ENCODE data around the gene TSPYL4. TPM values are rescaled to one million over a fixed set of nuclear protein-coding genes. Genes with fewer than 3 reads are reported as not detected.

Gene TSPYL4
- polyA plus RNA-seq, 3 donors = 1.8 to 3.6 (median 2.2) TPM

DNA sequence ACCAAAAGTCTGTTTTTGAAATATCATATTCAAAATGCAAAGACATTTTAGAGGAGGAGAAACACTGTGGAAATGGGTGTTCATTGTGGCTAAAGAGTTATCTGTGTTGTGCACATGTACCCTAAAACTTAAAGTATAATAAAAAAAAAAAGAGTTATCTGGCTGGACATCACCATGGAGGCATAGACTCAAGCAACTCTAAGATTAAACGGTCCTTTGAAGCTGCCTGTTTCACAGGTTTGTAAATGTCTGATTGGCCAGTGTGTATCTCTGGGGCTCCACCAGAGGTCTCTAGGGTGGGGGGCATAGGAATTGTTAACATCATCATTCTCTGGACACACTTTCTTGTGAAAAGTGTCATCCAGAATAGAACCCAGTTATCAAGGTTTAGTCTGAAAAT is 39.2 kb downstream of the TSPYL4 start:
- Histone ChIP-seq H3K9ac (ENCODE audit: insufficient read depth, low read length, poor library complexity, severe bottlenecking) (no peak overlapping the region), H2AFZ (ENCODE audit: insufficient read depth, low read depth, low read length, poor library complexity, severe bottlenecking) (no peak overlapping the region), H4K20me1 (ENCODE audit: insufficient read depth, low read length) (no peaks in the 10 kb centered on the region), H3K4me2 (replicated peaks; ENCODE audit: extremely low read depth, low read length, poor library complexity, severe bottlenecking) (no peak overlapping the region), H3K4me3 (replicated peaks in 1 of 3; ENCODE audit: low read depth in 2 of 3, low read length in 3 of 3) (no peak overlapping the region), H3K9me3 (replicated peaks in 1 of 2; ENCODE audit: control insufficient read depth in 1 of 2, insufficient read depth in 1 of 2, low read length in 2 of 2) (no peaks in the 10 kb centered on the region), H3K36me3 (replicated peaks in 1 of 2; ENCODE audit: control insufficient read depth in 1 of 2, insufficient read depth in 2 of 2, low read length in 2 of 2) (no peaks in the 10 kb centered on the region), H3K4me1 (ENCODE audit: control insufficient read depth in 1 of 2, insufficient read depth in 2 of 2, low read length in 2 of 2) (no peaks in the 10 kb centered on the region), H3K79me2 (ENCODE audit: insufficient read depth, low read length) (no peaks in the 10 kb centered on the region), H3K27me3 (ENCODE audit: control insufficient read depth in 2 of 2, insufficient read depth in 2 of 2, low read length in 2 of 2) (no peaks in the 10 kb centered on the region), H3K27ac (ENCODE audit: low read depth in 1 of 2, low read length in 2 of 2) (no peak overlapping the region)
- H3K27me3 Mint-ChIP-seq (ENCODE audit: low read depth in 3 of 3) = no peaks in the 10 kb centered on the region
- H3K27ac Mint-ChIP-seq = no peak overlapping the region
- TF ChIP-seq CTCF (IDR thresholded peaks at IDR 0.05) = no peak
- no peaks in the 10 kb centered on the region for H3K9me3 Mint-ChIP-seq
- no peaks in the 10 kb centered on the region for H3K36me3 Mint-ChIP-seq
- intact Hi-C loops (cut with micrococcal nuclease) = no loop called here
- whole genome bisulfite sequencing (ENCODE audit: insufficient coverage) = 100% methylated on average over 1 of the region's 1 CpG
- H3K4me3 Mint-ChIP-seq = no peak overlapping the region
- no peak for DNase-seq
- no peaks in the 10 kb centered on the region for H3K4me1 Mint-ChIP-seq

- 100% methylated on average over 1 of the region's 3 CpGs for WGBS (ENCODE audit: insufficient coverage)
- Mint-ChIP-seq H3K9me3 (no peaks in the 10 kb centered on the region), H3K27me3 (ENCODE audit: low read depth in 3 of 3) (no peaks in the 10 kb centered on the region), H3K36me3 (peaks cover 0 to 1% of the 10 kb centered on the region in 2 donors), H3K4me3 (no peak overlapping the region), H3K4me1 (peaks cover 6% of the 10 kb centered on the region), H3K27ac (no peak overlapping the region)
- Histone ChIP-seq H3K36me3 (replicated peaks in 1 of 2; ENCODE audit: control insufficient read depth in 1 of 2, insufficient read depth in 2 of 2, low read length in 2 of 2) (no peaks in the 10 kb centered on the region), H3K4me2 (replicated peaks; ENCODE audit: extremely low read depth, low read length, poor library complexity, severe bottlenecking) (no peak overlapping the region), H3K9ac (ENCODE audit: insufficient read depth, low read length, poor library complexity, severe bottlenecking) (no peak overlapping the region), H2AFZ (ENCODE audit: insufficient read depth, low read depth, low read length, poor library complexity, severe bottlenecking) (no peak overlapping the region), H3K27ac (ENCODE audit: low read depth in 1 of 2, low read length in 2 of 2) (no peak overlapping the region), H4K20me1 (ENCODE audit: insufficient read depth, low read length) (no peaks in the 10 kb centered on the region), H3K27me3 (ENCODE audit: control insufficient read depth in 2 of 2, insufficient read depth in 2 of 2, low read length in 2 of 2) (no peaks in the 10 kb centered on the region), H3K9me3 (replicated peaks in 1 of 2; ENCODE audit: control insufficient read depth in 1 of 2, insufficient read depth in 1 of 2, low read length in 2 of 2) (no peaks in the 10 kb centered on the region), H3K79me2 (ENCODE audit: insufficient read depth, low read length) (no peaks in the 10 kb centered on the region), H3K4me1 (ENCODE audit: control insufficient read depth in 1 of 2, insufficient read depth in 2 of 2, low read length in 2 of 2) (no peaks in the 10 kb centered on the region), H3K4me3 (replicated peaks in 1 of 3; ENCODE audit: low read depth in 2 of 3, low read length in 3 of 3) (no peak overlapping the region)
- intact Hi-C loops (cut with micrococcal nuclease) = no loop called here
- no peak for TF ChIP-seq CTCF (IDR thresholded peaks at IDR 0.05)
- DNase-seq = no peak
Measured at GRCh38 chr6:116210750-116211425, 43.0 kb downstream of the TSPYL4 start.

Data from CD14-positive monocyte (primary cell).